WTC11 (cell line): ENCODE data around the gene SLC25A51. TPM values are rescaled to one million over a fixed set of nuclear protein-coding genes. Genes with fewer than 3 reads are reported as not detected.

Experiments used
- ATAC-seq: fragments of 200-7000 bp; cut with Tn5 transposase; 2 replicates; pipeline ENCODE4 v1.10.0; 2021; ENCODE audit warnings: mild to moderate bottlenecking, moderate library complexity
- CTCF ChIA-PET: fragments of 300-600 bp; sonication (Branson Sonifier 250); formaldehyde crosslinking; loops from one replicate; lab custom pipeline; 2021; ENCODE audit warnings: antibody characterized with exemption; lab: Charles Lee
- POLR2A ChIA-PET: fragments of 350-600 bp; sonication (Branson Sonifier 250); formaldehyde crosslinking; loops from one replicate; lab custom pipeline; 2021; ENCODE audit warnings: antibody characterized with exemption; lab: Charles Lee
- DNase-seq: peaks from one replicate; pipeline ENCODE4 v3.0.0; 2021; ENCODE audit warnings: low spot score
- H3K27ac Mint-ChIP-seq: 2 replicates; pipeline ENCODE4 v1.8.0; 2021; ENCODE audit warnings: mixed read lengths
- H3K27me3 Mint-ChIP-seq: 2 replicates; pipeline ENCODE4 v1.8.0; 2021; ENCODE audit warnings: low read depth, mild to moderate bottlenecking, moderate library complexity, mixed read lengths
- H3K36me3 Mint-ChIP-seq: 2 replicates; pipeline ENCODE4 v1.8.0; 2021; ENCODE audit warnings: mixed read lengths
- H3K4me1 Mint-ChIP-seq: 2 replicates; pipeline ENCODE4 v1.8.0; 2022; ENCODE audit warnings: mixed read lengths
- H3K4me3 Mint-ChIP-seq: 2 replicates; pipeline ENCODE4 v1.8.0; 2021; ENCODE audit warnings: mild to moderate bottlenecking, moderate library complexity, mixed read lengths
- H3K9me3 Mint-ChIP-seq: 2 replicates; pipeline ENCODE4 v1.8.0; 2021; ENCODE audit warnings: mixed read lengths
- ATF2 ChIP-seq: sonication (generic); formaldehyde crosslinking; IDR thresholded peaks from 2 replicates; pipeline ENCODE4 v1.8.1; 2022; ENCODE audit warnings: low read depth, missing genetic modification reagents, borderline replicate concordance
- CBFB ChIP-seq: sonication (generic); formaldehyde crosslinking; IDR thresholded peaks from 2 replicates; pipeline ENCODE4 v1.8.1; 2022; ENCODE audit warnings: mild to moderate bottlenecking, low read depth, missing genetic modification reagents
- FOXP1 ChIP-seq: sonication (generic); formaldehyde crosslinking; IDR thresholded peaks from 2 replicates; pipeline ENCODE4 v1.8.0; 2022; ENCODE audit warnings: missing genetic modification reagents, mild to moderate bottlenecking, moderate library complexity, borderline replicate concordance
- IRF1 ChIP-seq: sonication (generic); formaldehyde crosslinking; IDR thresholded peaks from 2 replicates; pipeline ENCODE4 v1.8.0; 2023; ENCODE audit warnings: missing genetic modification reagents
- JUN ChIP-seq: sonication (generic); formaldehyde crosslinking; IDR thresholded peaks from 2 replicates; pipeline ENCODE4 v1.8.0; 2023; ENCODE audit warnings: mild to moderate bottlenecking, missing genetic modification reagents
- MLX ChIP-seq: sonication (generic); formaldehyde crosslinking; IDR thresholded peaks from 2 replicates; pipeline ENCODE4 v1.8.1; 2023; ENCODE audit warnings: mild to moderate bottlenecking, missing genetic modification reagents, moderate library complexity
- NR2C2 ChIP-seq: sonication (generic); formaldehyde crosslinking; IDR thresholded peaks from 2 replicates; pipeline ENCODE4 v1.8.0; 2022; ENCODE audit warnings: mild to moderate bottlenecking, missing genetic modification reagents
- RORB ChIP-seq: fragments of 250-450 bp; sonication (Bioruptor Pico); IDR thresholded peaks from 2 replicates; pipeline ENCODE4 v1.9.0; 2021; ENCODE audit warnings: mild to moderate bottlenecking
- total RNA-seq: library from RNA; stranded (reverse); gene quantifications from 3 replicates; pipeline ENCODE4 v1.2.3, GENCODE V29; 2021

The SLC25A51 gene
- total RNA-seq, 1 experiment from 2014 or later: 15.4 TPM

GRCh38 chr9:37839496-37840461 is 64.1 kb downstream of the SLC25A51 start:
- Mint-ChIP-seq H3K36me3 (no peaks in the 10 kb centered on the region), H3K9me3 (no peaks in the 10 kb centered on the region), H3K27me3 (no peaks in the 10 kb centered on the region), H3K4me1 (no peaks in the 10 kb centered on the region; the same call in 1 of the 2 replicates), H3K4me3 (no peak overlapping the region), H3K27ac (no peak overlapping the region)
- CTCF ChIA-PET: interaction anchor here (1.2 kb wide), 1 partner anchor 19 kb away, joined by 4 read pairs; no protein-coding TSS in a partner anchor
- ATAC-seq (no peak), DNase-seq (no peak)
- POLR2A ChIA-PET: interaction anchor here (0.5 kb wide), 1 partner anchor 40 kb away, joined by 6 read pairs; no protein-coding TSS in a partner anchor
- TF ChIP-seq JUN (CRISPR knock-in tag) (no peak), CBFB (CRISPR knock-in tag) (no peak), FOXP1 (no peak), NR2C2 (CRISPR knock-in tag) (no peak), IRF1 (CRISPR knock-in tag) (no peak), MLX (no peak), RORB (CRISPR knock-in tag) (no peak), ATF2 (CRISPR knock-in tag) (no peak)

Other genes starting within 250 kb of the SLC25A51 start
- gene TRMT10B, start 150.3 kb downstream of the SLC25A51 start, total RNA-seq: 6.1 to 7.2 TPM (median 7.2 TPM) in 3 replicates
- gene EXOSC3, start 119.1 kb downstream of the SLC25A51 start, total RNA-seq: 69.9 to 73.8 TPM (median 71.0 TPM) in 3 replicates
- 11.7 to 14.2 TPM (median 14.2 TPM) in 3 replicates for gene DCAF10, start 103.3 kb downstream of the SLC25A51 start, total RNA-seq
- 9.5 to 12.2 TPM (median 10.6 TPM) in 3 replicates for gene SHB, start 165.1 kb upstream of the SLC25A51 start, total RNA-seq